Activated naive CD8-positive, alpha-beta T cell treated with anti-CD3 and anti-CD28 coated beads, Interleukin-2, amount 50 U/mL, for 16 hours (primary cell): ENCODE results near the gene CNOT10.
"Not testable (repeated sequence)": the region's sequence is repeated elsewhere in the genome, so short reads cannot be mapped to it uniquely, and the experiment has no call there.

ENCODE experiments used
- DNase-seq: peaks from one replicate; pipeline ENCODE4 v3.0.0-alpha.2; 2020; ENCODE audit warnings: low read depth, low spot score

The CNOT10 gene

GRCh38 chr3:32691847-32692246 is 6.9 kb downstream of the CNOT10 start:
- no peak for DNase-seq

DNA sequence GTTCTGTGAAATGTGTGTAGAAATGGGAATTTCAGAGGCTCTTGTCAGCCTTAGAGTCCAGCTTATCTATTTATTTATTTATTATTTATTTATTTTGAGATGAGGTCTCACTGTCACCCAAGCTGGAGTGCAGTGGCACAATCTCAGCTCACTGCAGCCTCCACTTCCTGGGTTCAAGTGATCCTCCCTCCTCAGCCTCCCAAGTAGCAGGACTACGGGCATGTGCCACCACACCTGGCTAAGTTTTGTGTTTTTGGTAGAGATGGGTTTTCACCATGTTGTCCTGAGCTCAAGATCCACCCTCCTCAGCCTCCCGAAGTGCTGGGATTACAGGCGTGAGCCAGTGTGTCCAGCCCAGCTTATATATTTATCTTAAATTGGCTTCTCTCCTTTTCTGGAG is 11.5 kb downstream of the CNOT10 start:
- no peak for DNase-seq

DNA sequence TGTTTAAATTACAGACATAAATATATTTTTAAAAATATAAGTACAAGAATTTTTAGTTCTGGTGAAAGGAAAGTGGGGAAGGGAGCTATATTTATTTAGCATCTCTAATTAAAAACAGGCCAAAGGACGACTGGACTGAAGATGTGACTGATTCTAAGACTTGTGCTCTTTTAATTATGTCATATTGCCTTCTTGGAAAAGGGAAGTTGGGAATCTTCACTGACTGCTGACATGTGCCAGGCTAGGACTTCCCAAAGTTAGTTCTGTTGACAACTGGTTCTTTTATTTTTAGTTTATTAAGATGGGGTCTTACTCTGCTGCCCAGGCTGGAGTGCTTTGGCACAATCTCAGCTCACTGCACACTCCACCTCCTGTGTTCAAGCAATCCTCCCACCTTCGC is 13.5 kb downstream of the CNOT10 start:
- DNase-seq, result no peak

GRCh38 chr3:32699429-32699828 is 14.4 kb downstream of the CNOT10 start:
- no peak for DNase-seq

GRCh38 chr3:32700244-32700643 is 15.3 kb downstream of the CNOT10 start:
- DNase-seq, result no peak

DNA sequence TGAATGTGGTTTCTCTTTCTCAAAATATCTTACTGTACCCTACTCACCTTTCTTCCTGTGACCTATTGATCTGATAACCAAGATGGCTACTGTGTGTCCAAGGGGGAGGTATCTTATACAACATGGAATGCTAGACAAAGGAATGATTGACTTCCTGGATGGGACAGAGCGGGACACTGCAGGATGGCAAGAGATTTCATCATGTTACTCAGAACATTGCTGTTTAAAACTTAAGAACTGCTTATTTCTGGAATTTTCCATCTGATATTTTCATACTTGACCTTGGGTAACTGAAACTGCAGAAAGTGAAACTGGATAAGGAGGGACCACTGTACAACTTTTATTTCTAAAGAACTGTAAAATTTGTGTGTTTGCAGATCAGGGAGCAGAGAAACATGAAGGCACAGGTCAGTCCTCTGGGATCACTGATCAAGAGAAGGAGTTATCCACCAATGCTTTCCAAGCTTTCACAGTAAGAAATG is 18.5 kb downstream of the CNOT10 start:
- DNase-seq, result no peak

- DNase-seq, result no peak
Measured at GRCh38 chr3:32705232-32705631, 20.2 kb downstream of the CNOT10 start.

- DNase-seq, result no peak
Measured at GRCh38 chr3:32706348-32707025, 21.5 kb downstream of the CNOT10 start.

DNA sequence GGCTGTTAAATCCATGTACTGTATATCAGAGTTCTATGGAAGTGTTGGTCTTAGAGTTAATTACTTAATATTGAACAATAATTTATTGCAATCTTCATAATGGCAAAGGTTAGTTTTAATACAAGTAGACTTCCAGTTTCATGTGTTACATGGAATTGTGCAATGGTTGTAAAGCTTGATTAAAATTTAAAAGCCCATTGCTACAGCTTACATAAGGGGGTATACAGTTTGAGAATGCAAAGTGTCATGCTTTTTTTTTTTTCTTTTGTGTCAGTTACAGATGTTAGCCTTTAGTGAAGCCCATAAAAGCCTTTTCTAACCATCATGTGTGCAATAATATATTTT is 22.0 kb downstream of the CNOT10 start:
- no peak for DNase-seq

GRCh38 chr3:32708672-32709283 is 23.8 kb downstream of the CNOT10 start:
- DNase-seq, result no peak

DNA sequence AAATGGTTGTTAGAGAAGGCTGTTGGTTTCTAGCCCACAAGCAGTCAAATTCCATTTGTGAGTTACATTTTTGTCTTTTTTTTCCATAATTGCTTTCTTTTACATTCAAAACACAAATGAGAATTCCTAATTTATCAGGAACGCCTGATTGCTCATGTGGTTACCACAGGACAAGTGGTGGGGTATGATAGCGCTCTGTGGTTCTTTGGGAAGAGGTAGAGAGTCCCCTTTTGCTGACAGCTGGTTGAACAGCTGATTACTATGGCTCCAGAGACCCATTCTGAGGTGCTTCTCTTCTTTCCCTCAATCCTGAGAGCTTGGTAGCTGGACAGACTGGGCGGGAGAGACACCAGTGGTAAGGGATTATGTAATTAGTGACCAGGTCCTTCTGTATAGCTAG is 24.4 kb downstream of the CNOT10 start:
- no peak for DNase-seq

- no peak for DNase-seq
Measured at GRCh38 chr3:32712506-32713055, 27.6 kb downstream of the CNOT10 start.

DNA sequence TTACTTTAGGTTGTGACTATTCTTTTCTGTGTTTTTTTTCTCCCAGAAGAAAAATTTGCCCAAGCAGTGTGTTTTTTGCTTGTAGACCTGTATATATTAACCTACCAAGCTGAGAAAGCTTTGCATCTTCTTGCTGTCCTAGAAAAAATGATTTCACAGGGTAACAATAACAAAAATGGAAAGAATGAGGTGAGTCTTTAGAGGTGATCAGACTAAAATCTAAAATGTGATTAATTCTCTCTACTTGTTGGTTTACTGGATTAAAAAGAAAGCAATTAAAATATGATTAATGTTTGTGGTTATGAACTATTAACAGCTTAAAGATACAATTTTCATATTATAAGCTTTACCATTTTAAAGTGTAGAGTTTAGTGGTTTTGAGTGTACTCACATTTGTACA is 28.2 kb downstream of the CNOT10 start:
- DNase-seq, result no peak

GRCh38 chr3:32719335-32719734 is 34.3 kb downstream of the CNOT10 start:
- no peak for DNase-seq

DNA sequence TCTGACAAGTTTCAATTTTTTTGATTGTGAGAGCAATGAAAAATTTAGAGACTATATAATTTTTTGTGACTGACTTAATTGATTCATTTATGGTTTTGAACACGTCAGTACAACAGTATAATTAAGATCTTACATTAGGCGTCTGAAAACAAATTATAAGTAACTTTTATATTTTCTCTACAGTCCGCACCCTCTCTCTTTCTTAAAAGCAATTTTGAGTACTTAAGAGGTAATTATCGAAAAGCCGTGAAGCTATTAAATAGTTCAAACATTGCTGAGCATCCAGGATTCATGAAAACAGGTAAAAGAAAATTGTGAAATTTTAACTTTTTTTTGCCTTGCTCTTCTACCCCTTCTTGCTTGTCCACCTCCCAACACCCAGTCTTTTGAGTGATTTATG is 34.9 kb downstream of the CNOT10 start:
- no peak for DNase-seq

DNA sequence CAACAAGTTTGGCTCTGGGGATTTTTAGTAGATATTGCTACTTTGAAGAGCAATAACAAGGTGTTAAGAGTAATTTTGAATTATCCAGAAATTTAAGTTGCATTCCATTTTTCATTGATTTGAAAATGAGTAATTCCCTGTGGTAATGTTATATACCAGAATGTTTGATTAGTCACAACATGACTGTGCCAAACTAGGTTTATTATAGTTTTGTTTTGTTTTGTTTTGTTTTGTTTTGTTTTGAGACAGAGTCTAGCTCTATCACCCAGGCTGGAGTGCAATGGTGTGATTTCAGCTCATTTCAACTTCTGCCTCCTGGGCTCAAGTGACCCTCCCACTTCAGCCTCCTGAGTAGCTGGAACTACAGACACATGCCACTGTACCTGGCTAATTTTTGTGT is 40.7 kb downstream of the CNOT10 start:
- DNase-seq, result no peak

DNA sequence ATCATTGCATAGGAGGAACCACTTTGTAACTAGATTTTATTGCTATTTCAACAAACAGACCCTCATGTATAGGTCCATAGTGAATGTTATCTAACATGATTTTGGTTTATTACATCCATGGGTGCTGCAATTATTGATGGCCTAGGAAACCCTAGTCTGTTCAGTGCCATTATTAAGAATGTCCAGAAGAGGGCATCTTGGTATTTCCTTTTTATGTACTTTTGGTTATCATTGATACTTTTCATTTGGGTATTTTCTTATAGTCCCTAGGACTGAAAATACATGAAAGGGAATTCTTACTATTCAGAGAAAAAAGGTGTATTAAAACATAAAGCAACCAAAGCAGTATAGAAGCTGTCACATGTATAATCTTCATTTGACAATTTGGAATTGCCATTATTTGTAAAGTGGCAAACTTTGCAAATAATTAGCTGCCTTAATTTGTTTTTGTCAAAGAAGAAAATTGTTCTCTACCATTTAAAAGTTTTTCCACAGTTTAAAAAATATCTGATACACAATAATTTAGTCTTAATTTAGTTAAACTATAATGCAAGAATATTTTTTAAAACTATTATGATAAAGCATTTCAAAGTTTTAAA is 48.7 kb downstream of the CNOT10 start:
- no peak for DNase-seq

- DNase-seq, result no peak
Measured at GRCh38 chr3:32734756-32735155, 49.8 kb downstream of the CNOT10 start.

- DNase-seq, result not testable (repeated sequence)
Measured at GRCh38 chr3:32743470-32743869, 58.5 kb downstream of the CNOT10 start.

- no peak for DNase-seq
Measured at GRCh38 chr3:32743934-32744333, 58.9 kb downstream of the CNOT10 start.

- no peak for DNase-seq
Measured at GRCh38 chr3:32751377-32751776, 66.4 kb downstream of the CNOT10 start.

GRCh38 chr3:32755761-32756160 is 70.8 kb downstream of the CNOT10 start:
- DNase-seq, result no peak
